Sigmoid colon (tissue), 7 donors: Measurements from ENCODE around the gene L3MBTL1. TPM values are rescaled to one million over a fixed set of nuclear protein-coding genes. Genes with fewer than 3 reads are reported as not detected.

Experiments
- DNase-seq: peaks from one replicate; pipeline ENCODE4 v3.0.0-alpha.2; 2019
- H3K27ac ChIP-seq, 4 donors: fragments of 200-600 bp; sonication (generic); one replicate each; pipeline ENCODE4 v1.5.1; 2016 to 2019; ENCODE audit warnings: mild to moderate bottlenecking in 1 of 4
- H3K27me3 ChIP-seq, 3 donors: fragments of 200-600 bp; sonication (generic); one replicate each; pipeline ENCODE4 v1.5.1; 2019; ENCODE audit warnings: mild to moderate bottlenecking in 1 of 3
- H3K36me3 ChIP-seq, 4 donors: fragments of 200-600 bp; sonication (generic); one replicate each; pipeline ENCODE4 v1.5.1; 2016 to 2019
- H3K4me1 ChIP-seq, 4 donors: fragments of 200-600 bp; sonication (generic); one replicate each; pipeline ENCODE4 v1.5.1; 2017 to 2019
- H3K4me3 ChIP-seq, 4 donors: fragments of 200-600 bp; sonication (generic); one replicate each; pipeline ENCODE4 v1.5.1; 2017 to 2019; ENCODE audit warnings: mild to moderate bottlenecking in 2 of 4, moderate library complexity in 1 of 4
- H3K9me3 ChIP-seq, 4 donors: fragments of 200-600 bp in 3 of 4; sonication (generic) in 3 of 4; one replicate each; pipeline versions ENCODE4 v1.5.1 to v1.6.1; 2013 to 2019
- EP300 ChIP-seq, 4 donors: sonication (generic); formaldehyde crosslinking; IDR thresholded peaks; one replicate each; pipeline ENCODE4 v1.6.1; 2017; ENCODE audit warnings: antibody characterized with exemption in 4 of 4
- POLR2A ChIP-seq, 2 donors: fragments of 450-650 bp; IDR thresholded peaks; one replicate each; pipeline ENCODE4 v1.6.1; 2016; ENCODE audit warnings: antibody characterized with exemption in 2 of 2, mild to moderate bottlenecking in 2 of 2, moderate library complexity in 2 of 2
- POLR2AphosphoS5 ChIP-seq, 4 donors: sonication (generic); formaldehyde crosslinking; IDR thresholded peaks; one replicate each; pipeline ENCODE4 v1.6.1; 2017; ENCODE audit warnings: antibody characterized with exemption in 4 of 4
- WGBS, 2 donors: extraction: QIAGEN DNeasy Blood & Tissue Kit; methylation state at CpG; one replicate each; pipeline ENCODE4 v1.1.7; 2013; 5-methylcytosine and 5-hydroxymethylcytosine counted together
- intact Hi-C: fragments of 100-400 bp; cut with DNase I; formaldehyde crosslinking; loops from one replicate; pipeline ENCODE4 v1.15.1; 2023
- polyA plus RNA-seq, 3 donors: library from polyadenylated mRNA; stranded (reverse); fragments of 200-250 nt; gene quantifications; one replicate each; pipeline ENCODE4 v1.2.3, GENCODE V29; 2013
- total RNA-seq, 4 donors: library from RNA; depleted of rRNA; stranded (reverse); fragments of >200 nt; gene quantifications; one replicate each; pipeline ENCODE4 v1.1.0, GENCODE V29; 2016
- TF ChIP-seq, protein P1 (sequence below), 4 experiments: fragments of 450-650 bp in 3 of 4; fragments of 200-600 bp in 1 of 4; IDR thresholded peaks; one replicate each; pipeline ENCODE4 v1.5.1; 2016 to 2019; ENCODE audit warnings: antibody characterized with exemption in 4 of 4, mild to moderate bottlenecking in 3 of 4, moderate library complexity in 2 of 4
- donor health status: healthy with polysubstance abuse.
- donor health status: Bipolar disorder and iron deficiency.
- donor health status: healthy.

L3MBTL1 gene
- total and polyA plus RNA-seq, 7 donors, result 0.46 to 26.9 (median 9.0) TPM

DNA sequence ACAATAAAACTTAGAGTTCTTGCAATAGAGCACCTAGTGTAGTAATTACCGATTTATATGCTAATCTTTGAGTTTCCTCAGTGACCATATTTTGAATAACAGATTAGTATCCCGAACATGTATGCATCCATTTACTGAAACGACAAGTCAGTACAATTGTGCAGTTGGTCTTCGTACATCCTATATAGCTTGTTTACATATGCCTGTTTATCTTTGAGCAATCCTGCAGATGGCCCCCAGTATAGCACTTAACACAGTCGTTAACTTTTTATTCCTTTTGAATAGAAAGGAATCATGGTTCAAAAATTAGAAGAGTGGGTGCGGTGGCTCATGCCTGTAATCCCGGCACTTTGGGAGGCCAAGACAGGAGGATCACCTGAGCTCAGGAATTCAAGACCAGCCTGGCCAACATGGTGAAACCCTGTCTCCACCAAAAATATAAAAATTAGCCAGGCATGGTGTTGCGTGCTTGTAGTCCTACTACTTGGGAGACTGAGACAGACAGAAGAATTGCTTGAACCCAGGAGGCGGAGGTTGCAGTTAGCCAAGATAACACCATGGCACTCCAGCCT lies 43.2 kb upstream of the L3MBTL1 start:
- no peak overlapping the region for H3K4me3 ChIP-seq
- H3K27me3 ChIP-seq, result no peaks in the 10 kb centered on the region
- H3K4me1 ChIP-seq, result peaks cover 0 to 28% (median 6%) of the 10 kb centered on the region in 4 donors
- H3K36me3 ChIP-seq, result peaks cover 24 to 100% (median 44%) of the 10 kb centered on the region in 4 donors
- TF ChIP-seq POLR2AphosphoS5 (IDR thresholded peaks at IDR 0.05), result no peak
- TF ChIP-seq POLR2A (IDR thresholded peaks at IDR 0.05), result no peak
- TF ChIP-seq, protein P1, sequence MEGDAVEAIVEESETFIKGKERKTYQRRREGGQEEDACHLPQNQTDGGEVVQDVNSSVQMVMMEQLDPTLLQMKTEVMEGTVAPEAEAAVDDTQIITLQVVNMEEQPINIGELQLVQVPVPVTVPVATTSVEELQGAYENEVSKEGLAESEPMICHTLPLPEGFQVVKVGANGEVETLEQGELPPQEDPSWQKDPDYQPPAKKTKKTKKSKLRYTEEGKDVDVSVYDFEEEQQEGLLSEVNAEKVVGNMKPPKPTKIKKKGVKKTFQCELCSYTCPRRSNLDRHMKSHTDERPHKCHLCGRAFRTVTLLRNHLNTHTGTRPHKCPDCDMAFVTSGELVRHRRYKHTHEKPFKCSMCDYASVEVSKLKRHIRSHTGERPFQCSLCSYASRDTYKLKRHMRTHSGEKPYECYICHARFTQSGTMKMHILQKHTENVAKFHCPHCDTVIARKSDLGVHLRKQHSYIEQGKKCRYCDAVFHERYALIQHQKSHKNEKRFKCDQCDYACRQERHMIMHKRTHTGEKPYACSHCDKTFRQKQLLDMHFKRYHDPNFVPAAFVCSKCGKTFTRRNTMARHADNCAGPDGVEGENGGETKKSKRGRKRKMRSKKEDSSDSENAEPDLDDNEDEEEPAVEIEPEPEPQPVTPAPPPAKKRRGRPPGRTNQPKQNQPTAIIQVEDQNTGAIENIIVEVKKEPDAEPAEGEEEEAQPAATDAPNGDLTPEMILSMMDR (IDR thresholded peaks at IDR 0.05), result no peak
- no peak for TF ChIP-seq EP300 (IDR thresholded peaks at IDR 0.05)
- intact Hi-C loops, result no loop called here
- 58 to 85% methylated on average over 9 of the region's 9 CpGs for WGBS, 2 donors
- no peak overlapping the region for H3K27ac ChIP-seq
- H3K9me3 ChIP-seq, result no peaks in the 10 kb centered on the region
- DNase-seq, result no peak

DNA sequence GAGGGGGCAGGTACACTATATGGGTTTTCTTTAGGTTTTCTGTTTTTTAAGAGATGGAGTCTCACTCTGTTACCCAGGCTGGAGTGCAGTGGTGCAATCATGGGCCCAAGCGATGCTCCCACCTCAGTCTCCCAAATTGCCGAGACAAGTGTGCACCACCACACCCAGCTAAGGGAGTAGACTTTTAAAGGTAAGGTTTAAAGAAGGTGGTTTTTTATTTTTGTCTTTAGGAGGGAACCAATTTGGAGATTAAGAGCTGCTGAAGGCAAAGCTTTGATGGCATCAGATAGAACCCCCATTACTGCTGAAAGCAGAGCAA lies 41.9 kb upstream of the L3MBTL1 start:
- Histone ChIP-seq H3K27ac (no peak overlapping the region), H3K4me3 (no peak overlapping the region), H3K4me1 (peaks cover 0 to 22% (median 2%) of the 10 kb centered on the region in 4 donors), H3K27me3 (no peaks in the 10 kb centered on the region), H3K36me3 (peaks cover 24 to 99% (median 37%) of the 10 kb centered on the region in 4 donors), H3K9me3 (no peaks in the 10 kb centered on the region)
- DNase-seq, result no peak
- WGBS, 2 donors, result 96 to 99% methylated on average over 2 of the region's 2 CpGs
- intact Hi-C loops, result no loop called here
- TF ChIP-seq POLR2AphosphoS5 (IDR thresholded peaks at IDR 0.05) (no peak), EP300 (IDR thresholded peaks at IDR 0.05) (no peak), POLR2A (IDR thresholded peaks at IDR 0.05) (no peak)
- TF ChIP-seq, protein P1 (IDR thresholded peaks at IDR 0.05), result no peak

DNA sequence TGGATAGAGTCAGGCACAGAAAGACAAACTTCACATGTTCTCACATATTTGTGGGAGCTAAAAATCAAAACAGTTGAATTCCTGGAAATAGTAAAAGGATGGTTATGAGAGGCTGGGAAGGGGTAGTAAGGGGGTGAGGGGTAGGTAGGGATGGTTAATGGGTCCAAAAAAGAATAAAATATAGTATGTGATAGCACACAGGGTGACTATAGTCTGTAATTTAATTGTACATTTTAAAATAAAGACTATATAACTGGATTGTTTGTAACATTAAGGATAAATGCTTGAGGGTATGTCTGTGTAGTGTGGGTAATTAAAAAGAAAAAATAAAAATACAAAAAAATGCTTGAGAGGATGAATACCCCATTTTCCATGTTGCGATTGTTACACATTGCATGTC lies 39.9 kb upstream of the L3MBTL1 start:
- no peak for DNase-seq
- Histone ChIP-seq H3K27me3 (no peaks in the 10 kb centered on the region), H3K4me3 (no peak overlapping the region), H3K9me3 (no peaks in the 10 kb centered on the region), H3K36me3 (peaks cover 18 to 81% (median 27%) of the 10 kb centered on the region in 4 donors), H3K4me1 (peaks cover 0 to 9% (median 0%) of the 10 kb centered on the region in 4 donors), H3K27ac (no peak overlapping the region)
- 93 to 97% methylated on average over 1 of the region's 1 CpG for WGBS, 2 donors
- TF ChIP-seq, protein P1 (IDR thresholded peaks at IDR 0.05), result no peak
- TF ChIP-seq POLR2AphosphoS5 (IDR thresholded peaks at IDR 0.05) (no peak), POLR2A (IDR thresholded peaks at IDR 0.05) (no peak), EP300 (IDR thresholded peaks at IDR 0.05) (no peak)
- intact Hi-C loops, result no loop called here

DNA sequence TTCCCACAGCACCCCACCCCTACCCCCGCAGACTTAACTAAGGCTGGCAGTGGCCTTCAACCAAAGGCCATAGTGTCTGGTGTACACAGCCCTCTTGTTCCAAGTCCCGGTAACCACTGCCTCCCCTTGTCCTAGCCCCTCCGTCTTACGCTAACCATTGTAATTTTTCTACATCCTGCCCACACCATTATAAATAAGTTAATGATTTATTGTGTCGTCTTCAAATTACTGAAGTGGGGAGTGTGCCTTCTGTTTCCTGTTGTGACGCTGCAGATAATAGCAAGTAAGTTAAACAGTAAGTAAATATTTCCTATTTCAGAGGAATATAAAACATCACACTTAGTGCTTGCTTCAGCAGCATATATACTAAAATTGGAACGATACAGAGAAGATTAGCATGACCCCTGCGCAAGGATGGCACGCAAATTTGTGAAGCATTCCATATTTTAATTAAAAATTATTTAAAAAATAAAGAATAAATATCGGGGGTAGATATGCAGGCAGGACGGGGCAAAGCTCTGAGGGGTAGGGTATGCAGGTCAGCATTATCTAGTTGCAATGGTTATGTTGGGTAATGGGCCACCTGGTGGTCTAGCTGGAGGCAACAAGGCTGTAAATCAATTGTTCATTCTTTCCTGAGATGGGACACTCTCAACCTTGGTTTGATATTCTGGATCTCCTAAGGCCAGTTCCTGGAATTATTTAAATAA lies 34.7 kb upstream of the L3MBTL1 start:
- H3K4me3 ChIP-seq, result no peak overlapping the region
- no peak for TF ChIP-seq POLR2A (IDR thresholded peaks at IDR 0.05)
- no peak for TF ChIP-seq POLR2AphosphoS5 (IDR thresholded peaks at IDR 0.05)
- no peak for TF ChIP-seq EP300 (IDR thresholded peaks at IDR 0.05)
- TF ChIP-seq, protein P1 (IDR thresholded peaks at IDR 0.05), result no peak
- H3K27me3 ChIP-seq, result no peaks in the 10 kb centered on the region
- no peak for DNase-seq
- no peak overlapping the region for H3K27ac ChIP-seq
- peaks cover 0 to 39% (median 3%) of the 10 kb centered on the region in 4 donors for H3K36me3 ChIP-seq
- 73 to 77% methylated on average over 11 of the region's 11 CpGs for WGBS, 2 donors
- no peaks in the 10 kb centered on the region for H3K4me1 ChIP-seq
- intact Hi-C loops, result no loop called here
- no peaks in the 10 kb centered on the region for H3K9me3 ChIP-seq
